Hematopoietic multipotent progenitor cell treated with erythropoietin and hydrocortisone succinate and interleukin-3 and kit ligand, for 4 days (in vitro differentiated cells): ENCODE data around the gene SEPSECS.

Source experiments
- DNase-seq: peaks from one replicate; pipeline ENCODE4 v3.0.0-alpha.2; 2015

SEPSECS gene

GRCh38 chr4:25159837-25160713, at the start of gene SEPSECS:
Gene SEPSECS (minus strand): TSS chr4:25160449. CDS start chr4:25160369, 80 bp downstream.
- DNase-seq, result peak; percentile 99

- no peak for DNase-seq
Measured at GRCh38 chr4:25209702-25210101, 49.5 kb upstream of the SEPSECS start.

- no peak for DNase-seq
Measured at GRCh38 chr4:25207997-25208396, 47.7 kb upstream of the SEPSECS start.

- no peak for DNase-seq
Measured at GRCh38 chr4:25198713-25199112, 38.5 kb upstream of the SEPSECS start.

- peak; percentile 45 for DNase-seq
Measured at GRCh38 chr4:25190407-25190806, 30.2 kb upstream of the SEPSECS start.

GRCh38 chr4:25184056-25184455, 23.8 kb upstream of the SEPSECS start:
- no peak for DNase-seq

GRCh38 chr4:25182937-25183336, 22.7 kb upstream of the SEPSECS start:
- DNase-seq, result no peak

GRCh38 chr4:25180524-25181131, 20.4 kb upstream of the SEPSECS start:
- DNase-seq, result peak; percentile 90

GRCh38 chr4:25178838-25179261, 18.6 kb upstream of the SEPSECS start:
- DNase-seq, result no peak

GRCh38 chr4:25177147-25177546, 16.9 kb upstream of the SEPSECS start:
- no peak for DNase-seq

GRCh38 chr4:25174674-25175073, 14.4 kb upstream of the SEPSECS start:
- no peak for DNase-seq

GRCh38 chr4:25172961-25173915, 13.0 kb upstream of the SEPSECS start:
- DNase-seq, result peak; percentile 44

- no peak for DNase-seq
Measured at GRCh38 chr4:25171201-25171865, 11.1 kb upstream of the SEPSECS start.

- no peak for DNase-seq
Measured at GRCh38 chr4:25169446-25169845, 9.2 kb upstream of the SEPSECS start.

- no peak for DNase-seq
Measured at GRCh38 chr4:25165916-25166315, 5.7 kb upstream of the SEPSECS start.

GRCh38 chr4:25163196-25163595, 2.9 kb upstream of the SEPSECS start:
- DNase-seq, result peak; percentile 82

- no peak for DNase-seq
Measured at GRCh38 chr4:25162566-25162965, 2.3 kb upstream of the SEPSECS start.

GRCh38 chr4:25161593-25161950, 1.3 kb upstream of the SEPSECS start:
- DNase-seq, result peak; percentile 32

GRCh38 chr4:25160714-25161592, 704 bp upstream of the SEPSECS start:
- DNase-seq, result peak; percentile 53

GRCh38 chr4:25158817-25159216, 1.4 kb downstream of the SEPSECS start:
- DNase-seq, result no peak

- DNase-seq, result no peak
Measured at GRCh38 chr4:25157081-25157480, 3.2 kb downstream of the SEPSECS start.

- no peak for DNase-seq
Measured at GRCh38 chr4:25155947-25156346, 4.3 kb downstream of the SEPSECS start.
